ENCODE data around the gene FLNA. TPM values are rescaled to one million over a fixed set of nuclear protein-coding genes. Genes with fewer than 3 reads are reported as not detected.

The FLNA gene
- total RNA-seq, 1 donor, result 3,431 TPM

- no peak overlapping the region for H3K4me3 ChIP-seq (ENCODE audit: insufficient read depth, low read length)
- peaks cover 2% of the 10 kb centered on the region for H4K20me1 ChIP-seq (ENCODE audit: insufficient read depth, low read length)
- H3K9me3 ChIP-seq (ENCODE audit: low read depth, low read length), result no peaks in the 10 kb centered on the region
- peaks cover 6% of the 10 kb centered on the region for H3K4me1 ChIP-seq (ENCODE audit: insufficient read depth, low read length)
- no peak overlapping the region for H3K4me2 ChIP-seq (ENCODE audit: insufficient read depth, low read length)
- H3K27me3 ChIP-seq (ENCODE audit: insufficient read depth, low read length), result no peaks in the 10 kb centered on the region
- H2AFZ ChIP-seq (ENCODE audit: low read length), result no peak overlapping the region
- peaks cover 20% of the 10 kb centered on the region for H3K79me2 ChIP-seq (ENCODE audit: insufficient read depth, low read length)
- H3K27ac ChIP-seq (ENCODE audit: low read depth, low read length), result no peak overlapping the region
- TF ChIP-seq CTCF (IDR thresholded peaks at IDR 0.05; ENCODE audit: extremely low read depth, low read depth, low read length), result peak; percentile 49
- peaks cover 12% of the 10 kb centered on the region for H3K36me3 ChIP-seq (ENCODE audit: insufficient read depth, low read length)
- no peak for DNase-seq (ENCODE audit: insufficient read length, low spot score, missing footprints)
Observed at GRCh38 chrX:154384284-154384892, 10.0 kb upstream of the FLNA start.

GRCh38 chrX:154383359-154384283, 9.2 kb upstream of the FLNA start:
- H3K27ac ChIP-seq (ENCODE audit: low read depth, low read length), result no peak overlapping the region
- peaks cover 21% of the 10 kb centered on the region for H3K79me2 ChIP-seq (ENCODE audit: insufficient read depth, low read length)
- no peak overlapping the region for H3K4me2 ChIP-seq (ENCODE audit: insufficient read depth, low read length)
- H2AFZ ChIP-seq (ENCODE audit: low read length), result no peak overlapping the region
- no peaks in the 10 kb centered on the region for H3K9me3 ChIP-seq (ENCODE audit: low read depth, low read length)
- no peak for DNase-seq (ENCODE audit: insufficient read length, low spot score, missing footprints)
- no peak overlapping the region for H3K4me3 ChIP-seq (ENCODE audit: insufficient read depth, low read length)
- no peak for TF ChIP-seq CTCF (IDR thresholded peaks at IDR 0.05; ENCODE audit: extremely low read depth, low read depth, low read length)
- H3K27me3 ChIP-seq (ENCODE audit: insufficient read depth, low read length), result no peaks in the 10 kb centered on the region
- peaks cover 6% of the 10 kb centered on the region for H3K4me1 ChIP-seq (ENCODE audit: insufficient read depth, low read length)
- peaks cover 2% of the 10 kb centered on the region for H4K20me1 ChIP-seq (ENCODE audit: insufficient read depth, low read length)
- H3K36me3 ChIP-seq (ENCODE audit: insufficient read depth, low read length), result peaks cover 12% of the 10 kb centered on the region

- DNase-seq (ENCODE audit: insufficient read length, low spot score, missing footprints), result no peak
Observed at GRCh38 chrX:154382483-154383069, 8.1 kb upstream of the FLNA start.

More at GRCh38 chrX:154382483-154383069, 8.1 kb upstream of the FLNA start:
- no peak for TF ChIP-seq CTCF (IDR thresholded peaks at IDR 0.05; ENCODE audit: extremely low read depth, low read depth, low read length)
- peaks cover 21% of the 10 kb centered on the region for H3K79me2 ChIP-seq (ENCODE audit: insufficient read depth, low read length)
- no peak overlapping the region for H3K27ac ChIP-seq (ENCODE audit: low read depth, low read length)
- no peaks in the 10 kb centered on the region for H3K9me3 ChIP-seq (ENCODE audit: low read depth, low read length)
- H3K27me3 ChIP-seq (ENCODE audit: insufficient read depth, low read length), result no peaks in the 10 kb centered on the region
- no peak overlapping the region for H3K4me3 ChIP-seq (ENCODE audit: insufficient read depth, low read length)
- H2AFZ ChIP-seq (ENCODE audit: low read length), result no peak overlapping the region
- peaks cover 2% of the 10 kb centered on the region for H4K20me1 ChIP-seq (ENCODE audit: insufficient read depth, low read length)
- peaks cover 9% of the 10 kb centered on the region for H3K4me1 ChIP-seq (ENCODE audit: insufficient read depth, low read length)
- no peak overlapping the region for H3K4me2 ChIP-seq (ENCODE audit: insufficient read depth, low read length)
- H3K36me3 ChIP-seq (ENCODE audit: insufficient read depth, low read length), result peaks cover 12% of the 10 kb centered on the region

Data from osteoblast (primary cell).